Activated T-helper 2 cell treated with anti-CD3 and anti-CD28 coated beads, Interferon-gamma antibody, Interleukin-2, Interleukin-4, amounts not matched to agents 10 μg/mL and 5 μg/mL and 100 μg/mL, durations not matched to agents 14 hours and 24 hours and 36 hours (primary cell): ENCODE results near the gene AP3B1. TPM values are rescaled to one million over a fixed set of nuclear protein-coding genes. Genes with fewer than 3 reads are reported as not detected.
"Not testable (repeated sequence)": the region's sequence is repeated elsewhere in the genome, so short reads cannot be mapped to it uniquely, and the experiment has no call there.

Experiments used
- DNase-seq: peaks from one replicate; pipeline ENCODE4 v3.0.0; 2021; ENCODE audit warnings: low spot score
- H3K27ac Mint-ChIP-seq: one replicate; pipeline ENCODE4 v1.8.0; 2021; ENCODE audit warnings: mixed read lengths
- H3K27me3 Mint-ChIP-seq: one replicate; pipeline ENCODE4 v1.8.0; 2021; ENCODE audit warnings: low read depth, mixed read lengths
- H3K36me3 Mint-ChIP-seq: one replicate; pipeline ENCODE4 v1.8.0; 2021; ENCODE audit warnings: low read depth, mixed read lengths
- H3K4me1 Mint-ChIP-seq: one replicate; pipeline ENCODE4 v1.8.0; 2021; ENCODE audit warnings: low read depth, mixed read lengths
- H3K4me3 Mint-ChIP-seq: one replicate; pipeline ENCODE4 v1.8.0; 2021; ENCODE audit warnings: low read depth, mild to moderate bottlenecking, moderate library complexity, mixed read lengths
- H3K9me3 Mint-ChIP-seq: one replicate; pipeline ENCODE4 v1.8.0; 2021; ENCODE audit warnings: mixed read lengths
- intact Hi-C: fragments of 100-400 bp; cut with micrococcal nuclease; formaldehyde crosslinking; loops from one replicate; pipeline ENCODE4 v1.15.1; 2023
- total RNA-seq: library from RNA; stranded (reverse); gene quantifications from 2 replicates; pipeline ENCODE4 v1.2.3, GENCODE V29; 2022

The AP3B1 gene
- total RNA-seq, 1 donor from 2014 or later = 43.9 TPM

GRCh38 chr5:78064941-78065472 lies 229.5 kb downstream of the AP3B1 start:
- Mint-ChIP-seq H3K36me3 (peaks cover 33% of the 10 kb centered on the region), H3K4me3 (no peak overlapping the region), H3K27me3 (no peaks in the 10 kb centered on the region), H3K4me1 (peaks cover 4% of the 10 kb centered on the region), H3K27ac (no peak overlapping the region), H3K9me3 (peaks cover 31% of the 10 kb centered on the region)
- intact Hi-C loops = no loop called here
- no peak for DNase-seq

- DNase-seq = no peak
- Mint-ChIP-seq H3K27me3 (no peaks in the 10 kb centered on the region), H3K27ac (no peak overlapping the region)
These were observed 231.0 kb downstream of the AP3B1 start for GRCh38 chr5:78063495-78063894.

GRCh38 chr5:78062645-78063044 lies 231.9 kb downstream of the AP3B1 start:
- H3K4me1 Mint-ChIP-seq = peaks cover 4% of the 10 kb centered on the region
- no peaks in the 10 kb centered on the region for H3K27me3 Mint-ChIP-seq
- peaks cover 15% of the 10 kb centered on the region for H3K9me3 Mint-ChIP-seq
- H3K4me3 Mint-ChIP-seq = no peak overlapping the region
- H3K27ac Mint-ChIP-seq = no peak overlapping the region
- H3K36me3 Mint-ChIP-seq = peaks cover 15% of the 10 kb centered on the region
- DNase-seq = no peak
- intact Hi-C loops = no loop called here

More at GRCh38 chr5:78063495-78063894, 231.0 kb downstream of the AP3B1 start:
- H3K36me3 Mint-ChIP-seq = peaks cover 23% of the 10 kb centered on the region
- no peak overlapping the region for H3K4me3 Mint-ChIP-seq
- peaks cover 24% of the 10 kb centered on the region for H3K9me3 Mint-ChIP-seq
- intact Hi-C loops = no loop called here
- H3K4me1 Mint-ChIP-seq = peaks cover 4% of the 10 kb centered on the region

DNA sequence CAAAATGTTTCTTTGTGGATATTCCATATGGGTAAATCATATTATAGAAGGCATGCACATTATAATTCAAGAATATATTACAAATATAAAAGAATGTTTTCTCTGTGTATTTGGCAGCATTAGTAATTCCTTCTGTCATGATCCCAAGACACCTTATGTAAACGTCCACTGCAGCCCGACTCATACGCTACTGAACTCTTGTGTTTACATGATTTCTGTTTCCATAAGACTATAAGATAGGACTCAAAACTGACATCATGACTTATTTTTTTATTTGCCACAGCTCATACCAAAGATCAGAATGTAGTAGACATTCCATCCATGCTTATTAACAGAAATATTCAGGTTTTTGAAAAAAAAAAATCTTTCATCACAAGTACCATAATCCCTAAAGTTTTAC lies 234.1 kb downstream of the AP3B1 start:
- Mint-ChIP-seq H3K4me1 (peaks cover 7% of the 10 kb centered on the region), H3K27ac (no peak overlapping the region), H3K36me3 (no peaks in the 10 kb centered on the region), H3K27me3 (no peaks in the 10 kb centered on the region), H3K4me3 (no peak overlapping the region), H3K9me3 (no peaks in the 10 kb centered on the region)
- intact Hi-C loops = no loop called here
- no peak for DNase-seq

DNA sequence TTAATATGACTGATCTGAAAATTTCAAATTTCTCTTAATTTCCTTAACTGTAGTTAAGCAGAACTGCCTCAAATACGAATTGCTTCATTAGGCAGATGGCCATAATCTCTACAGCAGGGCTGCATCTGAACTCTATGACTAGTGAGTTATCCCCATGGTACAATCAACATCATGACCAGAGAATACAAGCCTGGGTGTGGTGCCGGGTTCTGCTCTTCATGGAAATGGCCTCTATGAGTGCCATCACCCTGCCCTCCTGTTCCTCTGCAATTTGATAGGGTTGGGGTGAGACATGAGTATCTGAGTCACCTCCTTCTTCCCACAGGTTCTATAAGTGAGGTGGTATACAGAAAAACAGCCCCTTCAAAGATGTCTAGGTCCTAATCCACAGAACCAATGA lies 235.9 kb downstream of the AP3B1 start:
- H3K4me1 Mint-ChIP-seq = peaks cover 3% of the 10 kb centered on the region
- no peak overlapping the region for H3K4me3 Mint-ChIP-seq
- no peaks in the 10 kb centered on the region for H3K36me3 Mint-ChIP-seq
- H3K27me3 Mint-ChIP-seq = no peaks in the 10 kb centered on the region
- no peak overlapping the region for H3K27ac Mint-ChIP-seq
- H3K9me3 Mint-ChIP-seq = no peaks in the 10 kb centered on the region
- intact Hi-C loops = no loop called here
- DNase-seq = no peak

GRCh38 chr5:78056901-78057514 lies 237.5 kb downstream of the AP3B1 start:
- DNase-seq = no peak
- Mint-ChIP-seq H3K27me3 (no peaks in the 10 kb centered on the region), H3K36me3 (no peaks in the 10 kb centered on the region), H3K9me3 (no peaks in the 10 kb centered on the region), H3K4me1 (peaks cover 3% of the 10 kb centered on the region), H3K4me3 (no peak overlapping the region), H3K27ac (no peak overlapping the region)
- intact Hi-C loops = no loop called here

GRCh38 chr5:78056053-78056452 lies 238.4 kb downstream of the AP3B1 start:
- intact Hi-C loops = no loop called here
- DNase-seq = no peak
- Mint-ChIP-seq H3K36me3 (no peaks in the 10 kb centered on the region), H3K4me3 (no peak overlapping the region), H3K9me3 (no peaks in the 10 kb centered on the region), H3K4me1 (peaks cover 3% of the 10 kb centered on the region), H3K27ac (no peak overlapping the region), H3K27me3 (no peaks in the 10 kb centered on the region)

DNA sequence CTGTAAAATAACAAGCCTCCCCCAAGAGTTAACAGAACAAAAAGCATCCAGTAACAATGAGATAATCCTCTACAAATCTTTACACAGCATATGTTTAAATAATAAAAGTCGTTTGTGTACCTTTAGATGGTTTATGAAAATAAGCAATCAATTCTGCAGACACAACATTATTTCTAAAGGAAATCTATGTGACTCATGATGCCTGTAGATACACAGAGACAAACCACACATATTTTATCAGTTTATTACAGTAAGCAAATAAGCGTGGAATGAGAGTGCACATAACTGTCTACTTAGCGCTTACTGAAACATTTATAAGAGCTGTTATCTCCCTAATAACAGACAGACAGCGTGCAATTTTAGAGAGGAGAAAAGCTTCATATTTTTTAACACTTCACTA lies 243.6 kb downstream of the AP3B1 start:
- Mint-ChIP-seq H3K27ac (no peak overlapping the region), H3K4me1 (no peaks in the 10 kb centered on the region), H3K27me3 (no peaks in the 10 kb centered on the region), H3K36me3 (peaks cover 12% of the 10 kb centered on the region), H3K4me3 (no peak overlapping the region), H3K9me3 (peaks cover 6% of the 10 kb centered on the region)
- intact Hi-C loops = no loop called here
- DNase-seq = no peak

GRCh38 chr5:78046823-78047222 lies 247.7 kb downstream of the AP3B1 start:
- H3K27ac Mint-ChIP-seq = not testable (repeated sequence)

GRCh38 chr5:78046006-78046405 lies 248.5 kb downstream of the AP3B1 start:
- intact Hi-C loops = no loop called here
- Mint-ChIP-seq H3K36me3 (peaks cover 12% of the 10 kb centered on the region), H3K9me3 (peaks cover 6% of the 10 kb centered on the region), H3K4me1 (peaks cover 3% of the 10 kb centered on the region), H3K4me3 (no peak overlapping the region), H3K27me3 (no peaks in the 10 kb centered on the region), H3K27ac (no peak overlapping the region)
- no peak for DNase-seq

More at GRCh38 chr5:78046823-78047222, 247.7 kb downstream of the AP3B1 start:
- intact Hi-C loops, H3K4me3 Mint-ChIP-seq, H3K4me1 Mint-ChIP-seq, DNase-seq, H3K27me3 Mint-ChIP-seq, H3K9me3 Mint-ChIP-seq: not testable (repeated sequence)
- H3K36me3 Mint-ChIP-seq = peaks cover 12% of the 10 kb centered on the region

DNA sequence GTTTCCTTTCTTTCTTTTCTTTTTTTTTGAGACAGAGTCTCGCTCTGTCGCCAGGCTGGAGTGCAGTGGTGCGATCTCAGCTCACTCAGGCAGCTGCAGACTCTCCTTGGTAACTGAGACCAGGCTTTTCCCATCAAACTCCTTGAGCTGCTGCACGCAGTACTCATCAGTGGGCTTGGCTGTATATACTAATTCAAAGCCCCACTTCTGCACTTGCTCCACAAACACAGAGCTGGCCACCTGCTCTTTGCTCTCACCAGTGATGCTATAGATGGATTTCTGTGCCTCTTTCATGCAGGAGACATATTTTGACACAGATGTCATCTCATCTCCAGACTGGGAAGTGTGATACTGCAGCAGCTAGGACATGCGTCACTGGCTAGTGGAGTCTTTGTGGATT lies 252.7 kb downstream of the AP3B1 start:
- Mint-ChIP-seq H3K4me3 (no peak overlapping the region), H3K27me3 (no peaks in the 10 kb centered on the region), H3K36me3 (peaks cover 7% of the 10 kb centered on the region), H3K27ac (no peak overlapping the region), H3K4me1 (peaks cover 3% of the 10 kb centered on the region), H3K9me3 (no peaks in the 10 kb centered on the region)
- no peak for DNase-seq
- intact Hi-C loops = no loop called here

DNA sequence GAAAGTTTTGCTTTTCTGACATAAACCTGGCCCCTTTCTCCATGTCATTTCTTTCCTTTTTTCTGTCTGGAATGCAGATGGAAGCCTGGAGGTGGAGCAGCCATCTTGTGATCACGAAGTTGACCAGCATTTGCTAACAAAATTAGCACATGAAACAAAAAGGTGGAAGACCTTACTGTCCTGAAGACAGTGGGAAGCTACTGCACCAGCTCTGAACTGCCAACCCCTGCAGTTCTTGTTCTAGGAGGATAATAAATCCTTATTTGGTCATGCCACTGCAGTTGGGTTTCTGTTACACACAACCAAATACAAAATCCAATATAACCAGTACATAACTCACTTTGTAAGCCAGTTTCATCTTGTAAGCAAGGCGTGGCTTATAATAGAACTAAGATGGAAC lies 269.0 kb downstream of the AP3B1 start:
- Mint-ChIP-seq H3K27ac (no peak overlapping the region), H3K27me3 (no peaks in the 10 kb centered on the region), H3K9me3 (no peaks in the 10 kb centered on the region), H3K4me3 (no peak overlapping the region), H3K36me3 (peaks cover 2% of the 10 kb centered on the region), H3K4me1 (no peaks in the 10 kb centered on the region)
- DNase-seq = no peak
- intact Hi-C loops = no loop called here

DNA sequence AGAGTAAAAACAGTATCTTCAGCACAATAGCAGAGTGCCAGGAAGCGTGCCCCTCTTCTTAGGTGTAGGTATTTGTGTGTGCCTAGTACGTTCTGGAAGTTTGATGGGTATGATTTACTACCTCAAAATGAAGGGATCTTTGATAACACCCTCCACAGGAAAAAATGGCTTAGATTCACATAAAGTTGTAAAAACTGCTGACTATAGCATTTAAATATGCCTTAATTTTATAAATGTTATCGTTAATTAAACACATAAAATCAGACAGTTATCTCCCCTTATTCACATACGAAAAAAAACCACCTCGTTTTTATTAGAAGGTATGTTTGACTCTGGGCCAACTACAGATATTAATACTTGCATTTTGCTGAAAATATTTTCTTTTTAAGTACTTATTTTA lies 274.8 kb downstream of the AP3B1 start:
- Mint-ChIP-seq H3K4me3 (no peak overlapping the region), H3K36me3 (no peaks in the 10 kb centered on the region), H3K27me3 (no peaks in the 10 kb centered on the region), H3K4me1 (peaks cover 2% of the 10 kb centered on the region), H3K9me3 (no peaks in the 10 kb centered on the region), H3K27ac (no peak overlapping the region)
- intact Hi-C loops = no loop called here
- DNase-seq = no peak
